Inferior parietal cortex (tissue), 1 donor: ENCODE results near the gene IFNW1.
"Not testable (repeated sequence)": the region's sequence is repeated elsewhere in the genome, so short reads cannot be mapped to it uniquely, and the experiment has no call there.

Source experiments
- DNase-seq: peaks from one replicate; pipeline ENCODE4 v3.0.0-alpha.2; 2016; ENCODE audit errors: extremely low spot score

IFNW1 gene

GRCh38 chr9:21141427-21141882, at the start of gene IFNW1:
Gene IFNW1, minus strand, starts transcription at chr9:21141832. Its CDS starts 262 bp downstream, at chr9:21141570.
- DNase-seq = no peak

GRCh38 chr9:21187487-21187886, 45.9 kb upstream of the IFNW1 start, which contains the start of gene IFNA4:
Gene IFNA4, minus strand, starts transcription at chr9:21187587. Its CDS starts 56 bp downstream, at chr9:21187531.
- DNase-seq = not testable (repeated sequence)

- peak; percentile 9 for DNase-seq
These were observed 41.4 kb upstream of the IFNW1 start for GRCh38 chr9:21182810-21183736.

- no peak for DNase-seq
These were observed 33.0 kb upstream of the IFNW1 start for GRCh38 chr9:21174671-21175070.

GRCh38 chr9:21172156-21172555, 30.5 kb upstream of the IFNW1 start:
- no peak for DNase-seq

- no peak for DNase-seq
These were observed 29.7 kb upstream of the IFNW1 start for GRCh38 chr9:21171351-21171750.

- not testable (repeated sequence) for DNase-seq
These were observed 24.9 kb upstream of the IFNW1 start, which contains the start of gene IFNA21 for GRCh38 chr9:21166560-21166959. Gene IFNA21, minus strand, starts transcription at chr9:21166660. Its CDS starts 48 bp downstream, at chr9:21166612.

GRCh38 chr9:21165516-21165915, 23.9 kb upstream of the IFNW1 start:
- no peak for DNase-seq

GRCh38 chr9:21160178-21160577, 18.5 kb upstream of the IFNW1 start:
- DNase-seq = no peak

GRCh38 chr9:21155501-21155900, 13.9 kb upstream of the IFNW1 start:
- no peak for DNase-seq

GRCh38 chr9:21154018-21154608, 12.5 kb upstream of the IFNW1 start:
- peak; percentile 27 for DNase-seq

- no peak for DNase-seq
These were observed 11.8 kb upstream of the IFNW1 start for GRCh38 chr9:21153336-21154017.

GRCh38 chr9:21144603-21145002, 3.0 kb upstream of the IFNW1 start:
- no peak for DNase-seq

GRCh38 chr9:21137020-21137419, 4.6 kb downstream of the IFNW1 start:
- DNase-seq = no peak

- DNase-seq = no peak
These were observed 5.9 kb downstream of the IFNW1 start for GRCh38 chr9:21135736-21136135.

- DNase-seq = not testable (repeated sequence)
These were observed 13.4 kb downstream of the IFNW1 start for GRCh38 chr9:21128186-21128585.

GRCh38 chr9:21121595-21122251, 19.9 kb downstream of the IFNW1 start:
- DNase-seq = no peak

- DNase-seq = no peak
These were observed 20.6 kb downstream of the IFNW1 start for GRCh38 chr9:21121079-21121478.

GRCh38 chr9:21119093-21119770, 22.4 kb downstream of the IFNW1 start:
- no peak for DNase-seq

GRCh38 chr9:21114311-21114710, 27.3 kb downstream of the IFNW1 start:
- no peak for DNase-seq
